NOMO-1 (cell line): Measurements from ENCODE around the gene SHISA5.
"Not testable (repeated sequence)": the region's sequence is repeated elsewhere in the genome, so short reads cannot be mapped to it uniquely, and the experiment has no call there.

Source experiments
- DNase-seq, 2 experiments: peaks; one replicate each; lab custom pipeline; 2025; ENCODE audit not compliant: unreplicated experiment in 2 of 2; lab: John Stamatoyannopoulos, UW

SHISA5 gene

DNA sequence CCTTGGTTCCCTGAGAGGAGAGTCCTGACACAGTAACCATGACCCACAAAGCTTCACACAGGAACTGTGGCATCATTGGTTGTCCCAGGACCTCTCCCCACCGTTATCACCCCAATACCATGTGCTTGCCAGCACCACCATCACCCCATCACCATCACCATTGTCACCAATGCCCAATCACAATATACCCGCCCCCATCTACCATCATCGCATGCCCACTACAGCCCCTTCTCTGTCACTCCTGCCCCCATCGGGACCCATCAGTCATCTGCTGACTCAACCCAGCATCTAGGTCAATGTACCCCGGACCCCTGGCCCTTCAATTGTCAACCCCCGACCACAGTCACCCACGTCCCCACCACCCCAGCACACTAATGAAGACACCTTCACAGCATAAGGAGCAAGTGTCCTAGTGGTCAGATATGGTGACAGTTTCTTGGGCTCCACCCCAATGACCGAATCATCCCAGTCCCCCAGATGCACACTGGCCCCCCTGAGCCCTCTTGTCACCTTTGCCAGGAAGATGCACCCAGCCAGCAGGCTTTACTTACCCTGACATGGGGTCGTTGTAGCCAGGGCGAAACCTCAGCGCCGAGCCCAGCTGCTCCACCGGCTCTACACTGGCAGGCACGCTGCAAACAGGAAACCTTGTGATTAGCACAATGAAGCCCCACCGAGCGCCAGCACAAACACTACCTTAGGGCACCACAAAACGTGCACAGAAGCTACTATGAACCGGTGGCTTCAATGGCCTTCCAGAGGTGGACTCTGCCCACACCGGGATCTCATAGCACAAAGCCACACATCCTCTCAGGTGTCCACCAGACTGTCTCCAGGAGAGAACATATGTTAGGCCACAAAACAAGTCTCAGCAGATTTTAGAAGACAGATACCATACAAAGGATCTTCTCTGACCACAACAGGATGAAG is 25.1 kb downstream of the SHISA5 start:
- peak in 1 of 2 experiments; percentile 57 for DNase-seq

- no peak for DNase-seq
Observed at GRCh38 chr3:48477959-48478520, 25.9 kb downstream of the SHISA5 start.

DNA sequence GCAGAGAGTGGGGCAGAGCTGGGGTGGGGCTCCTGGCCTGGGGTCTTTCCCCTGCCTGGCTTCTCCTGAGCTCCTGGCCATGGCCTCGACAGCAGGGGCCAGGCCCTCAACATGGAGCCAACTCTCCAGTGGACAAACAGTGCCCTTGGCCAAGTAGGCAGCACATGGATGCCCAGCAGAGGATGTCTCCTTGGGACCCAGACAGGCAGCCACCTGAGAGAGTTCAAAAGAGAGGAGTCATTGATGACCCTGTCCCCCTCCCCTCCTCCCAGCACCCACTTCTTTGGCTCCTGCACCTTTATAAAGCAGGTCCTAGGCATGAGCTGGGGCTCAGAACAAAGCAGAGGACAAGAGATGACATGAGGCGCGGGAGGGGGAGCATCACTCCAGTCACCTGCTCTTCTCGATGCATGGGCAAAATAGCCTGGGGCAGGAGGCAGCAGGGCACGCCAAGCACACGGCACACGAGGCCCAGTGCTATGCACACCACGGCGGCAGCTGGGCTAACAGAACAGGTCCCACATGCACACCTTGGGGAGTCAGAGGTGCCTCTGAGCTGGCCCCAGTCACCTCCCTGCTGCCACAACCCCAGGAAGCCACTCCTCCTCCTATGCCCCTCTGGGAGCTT is 27.4 kb downstream of the SHISA5 start:
- DNase-seq = no peak

DNA sequence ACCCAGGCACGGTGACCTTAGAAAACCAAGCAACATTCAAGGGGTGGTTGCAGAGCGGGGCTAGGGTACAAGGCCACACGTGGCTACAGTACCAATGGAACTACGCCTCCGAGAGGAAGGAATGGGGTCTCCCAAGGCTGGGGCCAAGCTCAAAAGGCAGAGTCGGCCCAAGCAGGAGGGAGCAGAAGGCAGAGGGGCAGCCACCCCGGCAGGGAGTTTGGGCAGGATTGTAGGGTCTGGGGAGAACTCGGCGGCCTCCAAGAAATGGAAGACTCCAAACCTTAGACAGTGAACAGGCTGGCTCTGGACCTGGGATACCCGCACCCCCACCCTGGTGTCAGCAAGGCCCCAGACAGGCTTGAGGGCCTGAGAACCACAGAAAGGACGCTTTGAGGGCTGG is 28.8 kb downstream of the SHISA5 start:
- no peak for DNase-seq

GRCh38 chr3:48474619-48475018 is 29.4 kb downstream of the SHISA5 start:
- DNase-seq = no peak

- not testable (repeated sequence) for DNase-seq
Observed at GRCh38 chr3:48474031-48474430, 29.9 kb downstream of the SHISA5 start.

DNA sequence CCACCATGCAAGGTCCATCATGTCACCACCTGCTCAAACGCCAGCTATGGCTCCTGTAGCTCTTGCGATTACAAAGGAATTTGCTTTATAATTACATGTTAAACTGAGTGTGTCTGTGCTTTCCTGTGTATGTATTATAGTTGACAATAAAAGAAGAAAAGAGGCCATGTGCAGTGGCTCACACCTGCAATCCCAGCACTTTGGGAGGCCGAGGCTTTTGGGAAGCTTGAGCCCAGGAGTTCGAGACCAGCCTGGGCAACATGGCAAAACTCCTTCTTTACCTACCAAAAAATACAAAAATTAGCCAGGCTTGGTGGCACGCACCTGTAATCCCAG is 30.4 kb downstream of the SHISA5 start:
- no peak for DNase-seq

DNA sequence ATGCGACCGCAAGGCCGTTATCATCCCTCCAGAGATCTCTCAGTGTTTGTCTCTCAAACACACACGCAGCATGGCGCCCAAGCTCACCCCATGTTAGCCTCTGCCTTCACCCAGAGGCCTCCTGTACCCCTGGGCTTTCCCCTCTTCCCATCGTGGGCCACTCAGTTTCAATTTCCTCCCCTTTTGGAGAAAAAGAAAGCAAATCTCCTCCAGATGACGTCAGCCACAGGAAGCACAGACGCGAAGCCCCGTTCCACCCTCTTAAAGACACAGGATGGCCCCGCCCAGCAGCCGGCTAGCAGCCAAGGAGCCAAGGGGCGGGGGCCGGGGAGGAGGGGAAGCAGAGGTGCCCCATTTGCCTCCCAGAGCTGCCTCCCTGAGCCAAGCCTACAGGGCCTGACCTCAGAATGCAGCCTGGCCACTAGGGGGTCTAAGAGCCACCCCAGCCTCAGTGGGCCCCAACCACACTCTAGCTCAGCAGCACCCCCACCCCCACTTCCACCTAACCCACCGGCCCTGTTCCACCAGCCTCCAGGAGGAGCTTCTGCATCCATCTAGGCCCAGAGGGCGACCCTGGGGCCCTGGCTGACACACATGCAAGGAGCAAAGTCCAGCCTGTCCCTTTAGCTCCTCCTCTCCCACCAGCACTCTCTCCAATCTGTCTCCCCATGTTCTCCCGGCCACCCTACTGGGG is 30.9 kb downstream of the SHISA5 start:
- DNase-seq = peak; percentile 92 to 95

GRCh38 chr3:48472673-48472922 is 31.4 kb downstream of the SHISA5 start:
- DNase-seq = peak in 1 of 2 experiments; percentile 58

DNA sequence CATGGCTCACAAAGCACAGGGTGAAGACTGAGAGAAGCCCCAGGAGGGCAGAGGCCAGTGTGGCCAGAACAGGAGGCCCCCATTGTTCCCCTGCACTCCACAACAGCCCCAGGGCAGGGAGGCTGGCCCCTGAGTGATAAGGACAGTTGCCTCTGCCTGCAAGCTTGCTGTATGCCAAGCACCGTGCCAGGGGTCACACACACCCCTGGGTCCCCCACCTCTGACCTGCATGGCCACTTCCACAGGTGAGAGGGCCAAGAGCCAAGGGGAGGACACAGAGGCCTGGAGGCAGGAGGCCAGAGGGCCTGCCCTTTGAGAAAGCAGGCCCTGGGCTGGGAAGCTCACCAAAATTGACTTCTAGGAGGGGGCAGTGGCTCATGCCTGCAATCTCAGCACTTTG is 33.7 kb downstream of the SHISA5 start:
- DNase-seq = no peak

DNA sequence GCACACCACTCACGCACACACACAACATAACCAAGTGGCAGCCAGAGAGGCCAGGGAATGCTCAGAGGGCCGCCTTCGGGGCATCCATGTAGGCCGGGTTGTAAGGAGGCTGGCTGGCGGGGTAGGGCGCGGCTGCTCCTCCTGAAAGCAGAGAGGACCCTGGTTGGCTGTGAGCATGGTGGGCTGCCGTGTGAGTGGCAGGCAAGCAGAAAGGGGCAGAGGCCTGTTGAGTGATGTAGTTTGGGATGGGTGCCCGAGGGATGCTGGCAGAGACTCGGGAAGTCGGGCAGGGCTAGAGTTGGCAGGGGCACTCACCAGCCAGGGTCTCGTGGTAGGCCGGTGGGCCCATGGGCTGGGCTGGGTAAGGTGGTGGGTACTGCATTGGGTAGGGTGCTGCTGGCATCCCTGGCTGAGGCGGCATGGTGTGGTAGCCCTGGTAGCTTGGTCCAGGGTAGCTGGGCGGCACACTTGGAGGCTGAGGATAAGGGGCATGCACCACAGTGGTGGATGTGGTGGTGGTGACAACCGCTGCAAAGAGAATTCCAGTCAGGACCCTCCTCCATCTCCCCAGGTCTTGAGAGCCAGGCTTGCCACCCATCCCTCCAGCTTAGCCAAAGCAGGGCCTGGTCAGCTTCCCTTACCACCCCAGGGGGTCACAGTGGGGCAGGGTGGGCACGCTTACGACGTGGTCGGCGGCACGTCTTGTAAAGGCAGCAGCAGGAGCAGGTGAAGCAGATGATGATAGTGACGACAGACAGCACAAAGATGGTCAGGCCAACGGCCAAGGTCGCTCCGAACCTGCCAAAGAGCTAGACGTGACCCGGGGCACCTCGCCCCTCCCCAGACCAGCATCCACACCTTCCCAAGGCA is 34.7 kb downstream of the SHISA5 start:
- DNase-seq = no peak

GRCh38 chr3:48468329-48468731 is 35.6 kb downstream of the SHISA5 start:
- no peak for DNase-seq

- DNase-seq = no peak
Observed at GRCh38 chr3:48467473-48468267, 36.3 kb downstream of the SHISA5 start.

DNA sequence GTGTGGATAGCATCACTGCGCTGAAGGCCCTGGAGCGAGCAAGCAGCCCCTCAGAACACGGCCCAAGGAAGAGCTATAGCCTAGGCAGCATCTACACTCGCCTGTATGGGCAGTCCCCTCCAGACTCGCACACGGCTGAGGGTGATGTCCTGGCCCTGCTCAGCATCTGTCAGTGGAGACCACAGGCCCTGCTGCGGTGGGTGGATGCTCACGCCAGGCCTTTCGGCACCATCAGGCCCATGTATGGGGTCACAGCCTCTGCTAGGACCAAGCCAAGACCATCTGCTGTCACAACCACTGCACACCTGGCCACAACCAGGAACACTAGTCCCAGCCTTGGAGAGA is 36.9 kb downstream of the SHISA5 start:
- no peak for DNase-seq

DNA sequence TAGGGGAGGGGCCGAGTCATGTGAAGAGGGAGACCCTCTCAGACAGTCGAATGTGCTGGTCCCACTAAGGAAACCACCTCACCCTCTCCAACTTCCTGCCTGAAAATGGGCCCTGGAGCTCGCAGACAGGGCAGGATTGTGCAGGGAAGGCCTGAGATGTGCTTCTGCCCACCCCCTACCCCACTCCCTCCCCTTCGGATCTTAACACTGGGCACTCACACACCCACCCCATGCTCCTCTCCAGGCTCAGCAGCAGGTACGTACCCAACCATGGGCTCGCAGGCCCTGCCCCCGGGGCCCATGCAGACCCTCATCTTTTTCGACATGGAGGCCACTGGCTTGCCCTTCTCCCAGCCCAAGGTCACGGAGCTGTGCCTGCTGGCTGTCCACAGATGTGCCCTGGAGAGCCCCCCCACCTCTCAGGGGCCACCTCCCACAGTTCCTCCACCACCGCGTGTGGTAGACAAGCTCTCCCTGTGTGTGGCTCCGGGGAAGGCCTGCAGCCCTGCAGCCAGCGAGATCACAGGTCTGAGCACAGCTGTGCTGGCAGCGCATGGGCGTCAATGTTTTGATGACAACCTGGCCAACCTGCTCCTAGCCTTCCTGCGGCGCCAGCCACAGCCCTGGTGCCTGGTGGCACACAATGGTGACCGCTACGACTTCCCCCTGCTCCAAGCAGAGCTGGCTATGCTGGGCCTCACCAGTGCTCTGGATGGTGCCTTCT is 37.4 kb downstream of the SHISA5 start:
- peak in 1 of 2 experiments; percentile 54 for DNase-seq

DNA sequence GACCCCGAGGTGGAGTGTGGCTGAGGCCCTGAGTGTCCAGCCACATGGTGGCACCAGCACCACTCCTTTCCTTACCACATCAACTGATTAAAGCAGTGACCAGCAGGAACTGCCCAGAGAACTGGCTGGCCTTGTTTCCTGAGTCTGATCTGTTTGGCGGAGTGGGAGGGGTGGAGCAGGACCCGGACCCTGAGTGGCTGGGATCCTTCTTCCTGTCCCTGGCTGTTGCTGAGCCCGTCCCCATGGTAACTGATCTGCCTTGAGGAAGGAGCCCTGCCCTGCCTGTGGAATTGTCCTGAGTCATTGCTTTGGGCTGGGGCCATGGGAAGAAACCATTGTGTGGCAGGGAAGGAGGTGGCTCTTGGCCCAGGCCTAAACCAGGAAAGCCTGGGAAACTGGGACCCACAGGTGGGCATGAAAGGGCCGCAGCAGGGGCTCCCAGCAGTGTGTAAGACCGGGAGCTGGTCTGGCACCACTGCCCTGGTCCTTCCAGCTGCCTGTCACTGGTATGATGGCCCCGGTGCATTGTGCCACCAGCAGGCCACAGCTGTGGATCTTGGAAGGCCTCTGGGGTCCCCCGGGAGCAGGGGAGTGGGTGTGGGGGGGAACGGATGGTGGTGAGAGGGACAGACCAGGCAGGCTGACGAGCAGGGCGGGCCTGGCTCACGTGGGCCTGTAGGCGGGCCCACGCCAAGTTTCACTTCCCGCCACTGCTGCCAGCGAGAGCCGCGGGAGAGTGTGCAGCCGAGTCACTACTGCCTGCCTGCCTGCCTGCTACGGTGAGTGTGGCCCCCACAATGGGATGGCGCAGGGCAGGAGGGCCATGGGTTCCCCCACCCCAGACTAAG is 38.2 kb downstream of the SHISA5 start:
- DNase-seq = peak; percentile 82 to 85

- DNase-seq = no peak
Observed at GRCh38 chr3:48465237-48465530, 38.8 kb downstream of the SHISA5 start.

GRCh38 chr3:48464713-48465221 is 39.2 kb downstream of the SHISA5 start:
- DNase-seq = no peak
